ENCODE measurements around the gene RDM1.

The RDM1 gene

DNA sequence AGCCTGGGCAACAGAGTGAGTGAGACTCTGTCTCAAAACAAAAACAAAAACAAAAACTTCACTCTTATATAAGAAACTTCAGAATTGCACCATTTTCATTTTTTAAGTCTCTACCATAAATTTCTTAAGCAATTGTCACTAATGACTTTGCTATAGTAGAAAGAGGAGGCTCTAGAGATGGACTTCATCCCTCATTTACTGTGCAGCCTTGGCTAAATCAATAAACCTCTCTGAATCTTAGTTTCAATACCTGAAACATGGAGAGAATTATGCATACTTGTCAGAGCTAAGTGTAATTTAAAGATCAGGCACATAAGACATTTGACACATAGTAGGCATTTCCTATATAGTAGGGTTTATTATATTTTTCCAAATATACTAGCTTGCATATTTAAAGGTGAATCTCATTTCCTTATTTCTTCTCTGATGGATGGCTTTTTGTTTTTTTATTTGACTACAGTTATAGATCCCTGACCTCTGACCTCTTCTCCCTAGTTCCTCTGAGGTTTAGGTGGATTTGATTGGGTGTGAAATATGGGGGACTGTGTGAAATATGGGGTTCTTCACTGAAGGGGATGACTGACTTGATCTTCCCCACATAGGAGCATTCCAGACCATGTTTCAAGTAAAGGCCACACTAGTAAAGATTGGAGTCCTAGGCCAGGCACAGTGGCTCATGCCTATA is 53.1 kb downstream of the RDM1 start:
- DNase-seq (ENCODE audit: extremely low read depth, insufficient read length): no peak
- Histone ChIP-seq H3K4me3 (replicated peaks; ENCODE audit: low read depth, low read length) (no peak overlapping the region), H3K36me3 (ENCODE audit: control insufficient read depth, insufficient read depth, low read length) (no peaks in the 10 kb centered on the region), H3K27me3 (replicated peaks; ENCODE audit: control insufficient read depth, insufficient read depth, low read length) (no peaks in the 10 kb centered on the region)
- TF ChIP-seq, protein P1, sequence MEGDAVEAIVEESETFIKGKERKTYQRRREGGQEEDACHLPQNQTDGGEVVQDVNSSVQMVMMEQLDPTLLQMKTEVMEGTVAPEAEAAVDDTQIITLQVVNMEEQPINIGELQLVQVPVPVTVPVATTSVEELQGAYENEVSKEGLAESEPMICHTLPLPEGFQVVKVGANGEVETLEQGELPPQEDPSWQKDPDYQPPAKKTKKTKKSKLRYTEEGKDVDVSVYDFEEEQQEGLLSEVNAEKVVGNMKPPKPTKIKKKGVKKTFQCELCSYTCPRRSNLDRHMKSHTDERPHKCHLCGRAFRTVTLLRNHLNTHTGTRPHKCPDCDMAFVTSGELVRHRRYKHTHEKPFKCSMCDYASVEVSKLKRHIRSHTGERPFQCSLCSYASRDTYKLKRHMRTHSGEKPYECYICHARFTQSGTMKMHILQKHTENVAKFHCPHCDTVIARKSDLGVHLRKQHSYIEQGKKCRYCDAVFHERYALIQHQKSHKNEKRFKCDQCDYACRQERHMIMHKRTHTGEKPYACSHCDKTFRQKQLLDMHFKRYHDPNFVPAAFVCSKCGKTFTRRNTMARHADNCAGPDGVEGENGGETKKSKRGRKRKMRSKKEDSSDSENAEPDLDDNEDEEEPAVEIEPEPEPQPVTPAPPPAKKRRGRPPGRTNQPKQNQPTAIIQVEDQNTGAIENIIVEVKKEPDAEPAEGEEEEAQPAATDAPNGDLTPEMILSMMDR (IDR thresholded peaks at IDR 0.05; ENCODE audit: insufficient read depth, low read length, poor library complexity, severe bottlenecking): no peak

DNA sequence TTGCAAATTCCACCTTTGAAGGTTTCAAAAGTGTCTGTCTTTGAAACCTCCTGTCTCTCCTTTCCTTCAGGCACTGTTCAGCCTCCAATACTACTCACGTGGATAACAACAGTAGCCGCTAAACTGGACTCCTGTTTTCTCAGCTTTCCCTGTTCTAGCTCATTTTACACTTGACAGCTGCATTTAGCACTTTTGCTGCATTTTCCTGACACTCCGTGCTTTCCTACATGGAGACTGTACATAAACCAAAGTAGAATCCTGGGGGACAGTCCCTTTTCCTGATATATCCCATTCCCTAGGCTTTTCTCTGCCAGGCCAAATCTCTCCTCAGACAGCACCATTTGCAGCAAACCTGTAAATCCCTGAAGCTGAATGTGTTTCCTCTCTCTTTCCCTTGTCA is 54.0 kb downstream of the RDM1 start:
- Histone ChIP-seq H3K4me3 (replicated peaks; ENCODE audit: low read depth, low read length) (no peak overlapping the region), H3K27me3 (replicated peaks; ENCODE audit: control insufficient read depth, insufficient read depth, low read length) (no peaks in the 10 kb centered on the region), H3K36me3 (ENCODE audit: control insufficient read depth, insufficient read depth, low read length) (no peaks in the 10 kb centered on the region)
- TF ChIP-seq, protein P1 (IDR thresholded peaks at IDR 0.05; ENCODE audit: insufficient read depth, low read length, poor library complexity, severe bottlenecking): no peak
- DNase-seq (ENCODE audit: extremely low read depth, insufficient read length): no peak

DNA sequence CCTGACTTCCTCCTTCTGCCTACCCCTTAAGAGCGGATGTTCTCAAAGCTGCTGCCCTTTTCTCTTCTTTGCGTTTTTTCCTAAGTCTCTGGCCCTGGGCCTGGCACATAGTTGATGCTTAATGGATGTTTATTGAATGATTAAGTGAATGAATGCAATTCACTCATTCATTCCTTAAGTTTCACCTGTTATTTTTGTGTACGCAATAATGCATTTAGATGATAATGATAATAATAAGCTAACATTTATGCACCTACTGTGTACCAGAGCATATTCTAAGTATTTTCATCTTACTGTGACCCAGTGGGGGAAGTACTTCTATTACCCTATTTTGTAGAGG is 54.8 kb downstream of the RDM1 start:
- Histone ChIP-seq H3K36me3 (ENCODE audit: control insufficient read depth, insufficient read depth, low read length) (no peaks in the 10 kb centered on the region), H3K4me3 (replicated peaks; ENCODE audit: low read depth, low read length) (no peak overlapping the region), H3K27me3 (replicated peaks; ENCODE audit: control insufficient read depth, insufficient read depth, low read length) (no peaks in the 10 kb centered on the region)
- no peak for DNase-seq (ENCODE audit: extremely low read depth, insufficient read length)
- TF ChIP-seq, protein P1 (IDR thresholded peaks at IDR 0.05; ENCODE audit: insufficient read depth, low read length, poor library complexity, severe bottlenecking): no peak

GRCh38 chr17:35875072-35875799 is 55.3 kb downstream of the RDM1 start:
- DNase-seq (ENCODE audit: extremely low read depth, insufficient read length): no peak
- Histone ChIP-seq H3K36me3 (ENCODE audit: control insufficient read depth, insufficient read depth, low read length) (no peaks in the 10 kb centered on the region), H3K27me3 (replicated peaks; ENCODE audit: control insufficient read depth, insufficient read depth, low read length) (no peaks in the 10 kb centered on the region), H3K4me3 (replicated peaks; ENCODE audit: low read depth, low read length) (no peak overlapping the region)
- TF ChIP-seq, protein P1 (IDR thresholded peaks at IDR 0.05; ENCODE audit: insufficient read depth, low read length, poor library complexity, severe bottlenecking): no peak

DNA sequence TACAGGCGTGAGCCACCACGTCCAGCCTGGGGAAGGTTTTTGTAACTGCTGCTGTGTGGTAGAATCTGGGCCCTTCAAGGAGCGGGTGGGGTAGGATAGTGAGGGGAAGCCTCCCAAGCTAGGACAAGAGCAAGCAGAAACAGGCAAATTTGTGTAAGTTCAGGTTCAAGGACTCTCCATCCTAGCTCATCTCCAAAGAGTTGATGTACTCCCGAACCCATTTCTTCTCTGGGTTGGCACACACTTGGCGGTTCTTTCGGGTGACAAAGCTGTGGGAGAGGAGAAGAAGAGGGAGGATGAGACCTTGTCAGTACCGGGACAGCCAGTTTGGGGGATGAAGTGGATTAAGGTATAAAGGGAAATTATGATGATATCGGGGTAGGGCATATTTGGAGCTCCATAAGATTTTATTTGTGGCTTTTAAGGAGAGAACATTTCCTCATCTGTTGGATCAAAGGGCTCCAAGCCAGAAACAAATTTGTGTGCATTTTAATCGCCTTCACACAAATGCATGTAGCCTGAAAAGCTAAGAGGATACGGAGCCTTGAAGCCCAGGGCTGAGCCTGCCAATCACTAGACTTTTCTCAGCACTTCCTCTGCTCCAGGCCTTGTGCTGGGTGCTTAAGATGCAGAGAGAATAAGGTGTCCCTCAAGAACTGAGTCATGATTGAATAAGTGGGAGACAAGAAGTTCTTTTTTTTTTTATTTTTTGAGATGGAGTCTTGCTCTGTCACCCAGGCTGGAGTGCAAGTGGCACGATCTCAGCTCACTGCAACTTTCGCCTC is 58.2 kb downstream of the RDM1 start:
- Histone ChIP-seq H3K4me3 (replicated peaks; ENCODE audit: low read depth, low read length) (no peak overlapping the region), H3K27me3 (replicated peaks; ENCODE audit: control insufficient read depth, insufficient read depth, low read length) (no peaks in the 10 kb centered on the region), H3K36me3 (ENCODE audit: control insufficient read depth, insufficient read depth, low read length) (no peaks in the 10 kb centered on the region)
- DNase-seq (ENCODE audit: extremely low read depth, insufficient read length): no peak
- TF ChIP-seq, protein P1 (IDR thresholded peaks at IDR 0.05; ENCODE audit: insufficient read depth, low read length, poor library complexity, severe bottlenecking): no peak

Measured in GM06990 (cell line).